ENCODE measurements around the gene DYTN.

Gene DYTN

GRCh38 chr2:206639636-206640035 lies 78.6 kb downstream of the DYTN start:
- Histone ChIP-seq H3K4me3 (ENCODE audit: low read depth in 1 of 2, low read length in 2 of 2) (no peak overlapping the region), H3K9ac (ENCODE audit: low read length) (no peak overlapping the region), H3K36me3 (ENCODE audit: insufficient read depth, low read length) (no peaks in the 10 kb centered on the region), H3K9me3 (ENCODE audit: low read length) (no peaks in the 10 kb centered on the region), H3K27ac (ENCODE audit: low read depth, low read length) (no peak overlapping the region), H3K4me1 (ENCODE audit: insufficient read depth, low read length) (no peaks in the 10 kb centered on the region), H3K27me3 (ENCODE audit: control insufficient read depth in 1 of 2, insufficient read depth in 2 of 2, low read length in 2 of 2) (peaks cover 13 to 19% of the 10 kb centered on the region in 2 donors)

- H3K27ac ChIP-seq (ENCODE audit: low read depth, low read length), result no peak overlapping the region
- H3K9me3 ChIP-seq (ENCODE audit: low read length), result no peaks in the 10 kb centered on the region
Observed at GRCh38 chr2:206635015-206635414, 83.2 kb downstream of the DYTN start.

GRCh38 chr2:206631340-206631739 lies 86.9 kb downstream of the DYTN start:
- H3K4me3 ChIP-seq (ENCODE audit: low read depth in 1 of 2, low read length in 2 of 2), result no peak overlapping the region
- H3K27me3 ChIP-seq (ENCODE audit: control insufficient read depth in 1 of 2, insufficient read depth in 2 of 2, low read length in 2 of 2), result no peaks in the 10 kb centered on the region
- no peaks in the 10 kb centered on the region for H3K4me1 ChIP-seq (ENCODE audit: insufficient read depth, low read length)
- no peak overlapping the region for H3K27ac ChIP-seq (ENCODE audit: low read depth, low read length)
- H3K9me3 ChIP-seq (ENCODE audit: low read length), result no peaks in the 10 kb centered on the region
- no peak overlapping the region for H3K9ac ChIP-seq (ENCODE audit: low read length)
- no peaks in the 10 kb centered on the region for H3K36me3 ChIP-seq (ENCODE audit: insufficient read depth, low read length)

More at GRCh38 chr2:206635015-206635414, 83.2 kb downstream of the DYTN start:
- no peaks in the 10 kb centered on the region for H3K27me3 ChIP-seq (ENCODE audit: control insufficient read depth in 1 of 2, insufficient read depth in 2 of 2, low read length in 2 of 2)
- H3K4me3 ChIP-seq (ENCODE audit: low read depth in 1 of 2, low read length in 2 of 2), result no peak overlapping the region
- H3K9ac ChIP-seq (ENCODE audit: low read length), result no peak overlapping the region
- no peaks in the 10 kb centered on the region for H3K4me1 ChIP-seq (ENCODE audit: insufficient read depth, low read length)
- no peaks in the 10 kb centered on the region for H3K36me3 ChIP-seq (ENCODE audit: insufficient read depth, low read length)

- H3K27me3 ChIP-seq (ENCODE audit: control insufficient read depth in 1 of 2, insufficient read depth in 2 of 2, low read length in 2 of 2), result no peaks in the 10 kb centered on the region
- H3K9ac ChIP-seq (ENCODE audit: low read length), result no peak overlapping the region
- H3K4me1 ChIP-seq (ENCODE audit: insufficient read depth, low read length), result no peaks in the 10 kb centered on the region
- H3K27ac ChIP-seq (ENCODE audit: low read depth, low read length), result no peak overlapping the region
- no peaks in the 10 kb centered on the region for H3K36me3 ChIP-seq (ENCODE audit: insufficient read depth, low read length)
- no peaks in the 10 kb centered on the region for H3K9me3 ChIP-seq (ENCODE audit: low read length)
- H3K4me3 ChIP-seq (ENCODE audit: low read depth in 1 of 2, low read length in 2 of 2), result no peak overlapping the region
Observed at GRCh38 chr2:206627632-206628031, 90.6 kb downstream of the DYTN start.

GRCh38 chr2:206626108-206626507 lies 92.1 kb downstream of the DYTN start:
- Histone ChIP-seq H3K9me3 (ENCODE audit: low read length) (no peaks in the 10 kb centered on the region), H3K4me1 (ENCODE audit: insufficient read depth, low read length) (no peaks in the 10 kb centered on the region), H3K36me3 (ENCODE audit: insufficient read depth, low read length) (no peaks in the 10 kb centered on the region), H3K27me3 (ENCODE audit: control insufficient read depth in 1 of 2, insufficient read depth in 2 of 2, low read length in 2 of 2) (no peaks in the 10 kb centered on the region), H3K9ac (ENCODE audit: low read length) (no peak overlapping the region), H3K4me3 (ENCODE audit: low read depth in 1 of 2, low read length in 2 of 2) (no peak overlapping the region), H3K27ac (ENCODE audit: low read depth, low read length) (no peak overlapping the region)

- Histone ChIP-seq H3K4me1 (ENCODE audit: insufficient read depth, low read length) (no peaks in the 10 kb centered on the region), H3K27me3 (ENCODE audit: control insufficient read depth in 1 of 2, insufficient read depth in 2 of 2, low read length in 2 of 2) (no peaks in the 10 kb centered on the region), H3K9me3 (ENCODE audit: low read length) (no peaks in the 10 kb centered on the region), H3K27ac (ENCODE audit: low read depth, low read length) (no peak overlapping the region), H3K9ac (ENCODE audit: low read length) (no peak overlapping the region), H3K36me3 (ENCODE audit: insufficient read depth, low read length) (no peaks in the 10 kb centered on the region), H3K4me3 (ENCODE audit: low read depth in 1 of 2, low read length in 2 of 2) (no peak overlapping the region)
Observed at GRCh38 chr2:206619011-206619410, 99.2 kb downstream of the DYTN start.

- H3K4me1 ChIP-seq (ENCODE audit: insufficient read depth, low read length), result no peaks in the 10 kb centered on the region
- H3K9ac ChIP-seq (ENCODE audit: low read length), result no peak overlapping the region
- H3K27ac ChIP-seq (ENCODE audit: low read depth, low read length), result no peak overlapping the region
- no peaks in the 10 kb centered on the region for H3K36me3 ChIP-seq (ENCODE audit: insufficient read depth, low read length)
- no peaks in the 10 kb centered on the region for H3K9me3 ChIP-seq (ENCODE audit: low read length)
- no peak overlapping the region for H3K4me3 ChIP-seq (ENCODE audit: low read depth in 1 of 2, low read length in 2 of 2)
- H3K27me3 ChIP-seq (ENCODE audit: control insufficient read depth in 1 of 2, insufficient read depth in 2 of 2, low read length in 2 of 2), result no peaks in the 10 kb centered on the region
Observed at GRCh38 chr2:206616151-206616550, 102.0 kb downstream of the DYTN start.

- Histone ChIP-seq H3K9ac (ENCODE audit: low read length) (no peak overlapping the region), H3K27ac (ENCODE audit: low read depth, low read length) (no peak overlapping the region), H3K9me3 (ENCODE audit: low read length) (no peaks in the 10 kb centered on the region), H3K4me1 (ENCODE audit: insufficient read depth, low read length) (no peaks in the 10 kb centered on the region), H3K27me3 (ENCODE audit: control insufficient read depth in 1 of 2, insufficient read depth in 2 of 2, low read length in 2 of 2) (no peaks in the 10 kb centered on the region), H3K36me3 (ENCODE audit: insufficient read depth, low read length) (no peaks in the 10 kb centered on the region), H3K4me3 (ENCODE audit: low read depth in 1 of 2, low read length in 2 of 2) (no peak overlapping the region)
Observed at GRCh38 chr2:206615417-206616089, 102.6 kb downstream of the DYTN start.

- Histone ChIP-seq H3K36me3 (ENCODE audit: insufficient read depth, low read length) (no peaks in the 10 kb centered on the region), H3K27ac (ENCODE audit: low read depth, low read length) (no peak overlapping the region), H3K9ac (ENCODE audit: low read length) (no peak overlapping the region), H3K9me3 (ENCODE audit: low read length) (no peaks in the 10 kb centered on the region), H3K27me3 (ENCODE audit: control insufficient read depth in 1 of 2, insufficient read depth in 2 of 2, low read length in 2 of 2) (no peaks in the 10 kb centered on the region), H3K4me3 (ENCODE audit: low read depth in 1 of 2, low read length in 2 of 2) (no peak overlapping the region), H3K4me1 (ENCODE audit: insufficient read depth, low read length) (no peaks in the 10 kb centered on the region)
Observed at GRCh38 chr2:206614811-206615210, 103.4 kb downstream of the DYTN start.

- Histone ChIP-seq H3K36me3 (ENCODE audit: insufficient read depth, low read length) (no peaks in the 10 kb centered on the region), H3K27me3 (ENCODE audit: control insufficient read depth in 1 of 2, insufficient read depth in 2 of 2, low read length in 2 of 2) (no peaks in the 10 kb centered on the region), H3K27ac (ENCODE audit: low read depth, low read length) (no peak overlapping the region), H3K4me1 (ENCODE audit: insufficient read depth, low read length) (no peaks in the 10 kb centered on the region), H3K9ac (ENCODE audit: low read length) (no peak overlapping the region), H3K9me3 (ENCODE audit: low read length) (no peaks in the 10 kb centered on the region), H3K4me3 (ENCODE audit: low read depth in 1 of 2, low read length in 2 of 2) (no peak overlapping the region)
Observed at GRCh38 chr2:206611736-206612135, 106.5 kb downstream of the DYTN start.

GRCh38 chr2:206611191-206611590 lies 107.0 kb downstream of the DYTN start:
- Histone ChIP-seq H3K27me3 (ENCODE audit: control insufficient read depth in 1 of 2, insufficient read depth in 2 of 2, low read length in 2 of 2) (no peaks in the 10 kb centered on the region), H3K9me3 (ENCODE audit: low read length) (no peaks in the 10 kb centered on the region), H3K27ac (ENCODE audit: low read depth, low read length) (no peak overlapping the region), H3K4me1 (ENCODE audit: insufficient read depth, low read length) (no peaks in the 10 kb centered on the region), H3K9ac (ENCODE audit: low read length) (no peak overlapping the region), H3K36me3 (ENCODE audit: insufficient read depth, low read length) (no peaks in the 10 kb centered on the region), H3K4me3 (ENCODE audit: low read depth in 1 of 2, low read length in 2 of 2) (no peak overlapping the region)

GRCh38 chr2:206610451-206610850 lies 107.7 kb downstream of the DYTN start:
- H3K9me3 ChIP-seq (ENCODE audit: low read length), result no peaks in the 10 kb centered on the region
- no peaks in the 10 kb centered on the region for H3K36me3 ChIP-seq (ENCODE audit: insufficient read depth, low read length)
- H3K4me1 ChIP-seq (ENCODE audit: insufficient read depth, low read length), result no peaks in the 10 kb centered on the region
- H3K27ac ChIP-seq (ENCODE audit: low read depth, low read length), result no peak overlapping the region
- no peak overlapping the region for H3K4me3 ChIP-seq (ENCODE audit: low read depth in 1 of 2, low read length in 2 of 2)
- H3K9ac ChIP-seq (ENCODE audit: low read length), result no peak overlapping the region
- no peaks in the 10 kb centered on the region for H3K27me3 ChIP-seq (ENCODE audit: control insufficient read depth in 1 of 2, insufficient read depth in 2 of 2, low read length in 2 of 2)
